Body of pancreas (tissue), 4 donors: ENCODE measurements around the gene ACBD6. TPM values are rescaled to one million over a fixed set of nuclear protein-coding genes. Genes with fewer than 3 reads are reported as not detected.

Experiments used
- ATAC-seq: fragments of 150-250 bp; one replicate; pipeline ENCODE4 v1.9.1; 2016
- DNase-seq, 4 donors: peaks; one replicate each; pipeline ENCODE4 v3.0.0-alpha.2; 2019
- H3K27ac ChIP-seq, 4 donors: fragments of 200-600 bp; sonication (generic); 1 replicate in 3 of 4; 2 replicates in 1 of 4; pipeline versions ENCODE4 v1.5.1 to v1.6.1; 2016 to 2019; ENCODE audit warnings: mild to moderate bottlenecking in 1 of 4, mixed read lengths in 1 of 4, moderate library complexity in 1 of 4
- H3K27me3 ChIP-seq, 2 donors: fragments of 200-600 bp; sonication (generic); one replicate each; pipeline ENCODE4 v1.6.0; 2016; ENCODE audit warnings: mild to moderate bottlenecking in 1 of 2
- H3K36me3 ChIP-seq, 2 donors: fragments of 200-600 bp; sonication (generic); replicated peaks in 1 of 2; 2 replicates each; pipeline ENCODE4 v1.5.1; 2016; ENCODE audit warnings: low read depth in 2 of 2; ENCODE audit not compliant: insufficient read depth in 1 of 2
- H3K4me1 ChIP-seq: fragments of 200-600 bp; sonication (generic); one replicate; pipeline ENCODE4 v1.6.0; 2016
- H3K4me3 ChIP-seq, 2 donors: fragments of 200-600 bp; sonication (generic); 1 replicate in 1 of 2; 2 replicates in 1 of 2; pipeline ENCODE4 v1.5.1; 2016 to 2019
- H3K9me3 ChIP-seq, 3 donors: fragments of 200-600 bp; sonication (generic); 1 replicate in 2 of 3; 2 replicates in 1 of 3; pipeline ENCODE4 v1.5.1; 2016
- CTCF ChIP-seq, 7 experiments: fragments of 450-650 bp in 4 of 7; fragments of 200-600 bp in 3 of 7; sonication (generic) in 3 of 7; IDR thresholded peaks; one replicate each; pipeline ENCODE4 v1.5.1; 2016 to 2019; ENCODE audit warnings: antibody characterized with exemption in 7 of 7
- POLR2A ChIP-seq, 3 donors: fragments of 450-650 bp; IDR thresholded peaks; one replicate each; pipeline ENCODE4 v1.6.1; 2016; ENCODE audit warnings: antibody characterized with exemption in 3 of 3, mild to moderate bottlenecking in 2 of 3
- WGBS, 2 donors: methylation state at CpG; one replicate each; pipeline ENCODE4 v1.1.5; 2017; 5-methylcytosine and 5-hydroxymethylcytosine counted together
- intact Hi-C: fragments of 100-400 bp; cut with DNase I; formaldehyde crosslinking; loops from one replicate; pipeline ENCODE4 v1.15.1; 2023
- total RNA-seq, 2 donors: library from RNA; depleted of rRNA; stranded (reverse); fragments of >200 nt; gene quantifications; one replicate each; pipeline ENCODE4 v1.1.0, GENCODE V29; 2016

Gene ACBD6
- total RNA-seq, 2 donors from 2014 or later = 37.4 to 49.4 TPM

- H3K27me3 ChIP-seq = no peaks in the 10 kb centered on the region
- intact Hi-C loops = loop anchor here (10.0 kb wide), 1 partner anchor 235 kb away; no protein-coding TSS in a partner anchor
- H3K36me3 ChIP-seq = no peaks in the 10 kb centered on the region
- TF ChIP-seq CTCF (IDR thresholded peaks at IDR 0.05) (no peak), POLR2A (IDR thresholded peaks at IDR 0.05) (no peak)
- no peak for ATAC-seq
- no peak for DNase-seq
- H3K4me1 ChIP-seq = no peaks in the 10 kb centered on the region
- H3K4me3 ChIP-seq = no peak overlapping the region
- H3K9me3 ChIP-seq = no peaks in the 10 kb centered on the region
- H3K27ac ChIP-seq = no peak overlapping the region
These were observed 12.4 kb downstream of the ACBD6 start for GRCh38 chr1:180489976-180490375.

- DNase-seq = no peak
- Histone ChIP-seq H3K4me3 (no peak overlapping the region), H3K27me3 (no peaks in the 10 kb centered on the region), H3K27ac (no peak overlapping the region), H3K9me3 (no peaks in the 10 kb centered on the region), H3K36me3 (no peaks in the 10 kb centered on the region), H3K4me1 (no peaks in the 10 kb centered on the region)
- no peak for TF ChIP-seq CTCF (IDR thresholded peaks at IDR 0.05)
- no peak for TF ChIP-seq POLR2A (IDR thresholded peaks at IDR 0.05)
- ATAC-seq = no peak
- intact Hi-C loops = loop anchor here (10.0 kb wide), 1 partner anchor 235 kb away; no protein-coding TSS in a partner anchor
- 71 to 78% methylated on average over 2 of the region's 2 CpGs for WGBS, 2 donors
These were observed 13.1 kb downstream of the ACBD6 start for GRCh38 chr1:180489313-180489712.

- intact Hi-C loops = loop anchor here (10.0 kb wide), 1 partner anchor 234 kb away; no protein-coding TSS in a partner anchor
- Histone ChIP-seq H3K4me3 (no peak overlapping the region), H3K27me3 (no peaks in the 10 kb centered on the region)
These were observed 13.7 kb downstream of the ACBD6 start for GRCh38 chr1:180488661-180489060.

GRCh38 chr1:180486092-180486491 lies 16.3 kb downstream of the ACBD6 start:
- ATAC-seq (no peak), DNase-seq (no peak)
- intact Hi-C loops = loop anchor here (10.0 kb wide), 1 partner anchor 231 kb away; no protein-coding TSS in a partner anchor
- no peak for TF ChIP-seq CTCF (IDR thresholded peaks at IDR 0.05)
- TF ChIP-seq POLR2A (IDR thresholded peaks at IDR 0.05) = no peak
- no peaks in the 10 kb centered on the region for H3K27me3 ChIP-seq
- WGBS, 2 donors = 79 to 95% methylated on average over 1 of the region's 1 CpG
- no peak overlapping the region for H3K4me3 ChIP-seq
- H3K4me1 ChIP-seq = no peaks in the 10 kb centered on the region
- no peaks in the 10 kb centered on the region for H3K9me3 ChIP-seq
- no peaks in the 10 kb centered on the region for H3K36me3 ChIP-seq
- no peak overlapping the region for H3K27ac ChIP-seq

More at GRCh38 chr1:180488661-180489060, 13.7 kb downstream of the ACBD6 start:
- no peaks in the 10 kb centered on the region for H3K4me1 ChIP-seq
- H3K27ac ChIP-seq = no peak overlapping the region
- DNase-seq (no peak), ATAC-seq (no peak)
- H3K9me3 ChIP-seq = no peaks in the 10 kb centered on the region
- TF ChIP-seq POLR2A (IDR thresholded peaks at IDR 0.05) (no peak), CTCF (IDR thresholded peaks at IDR 0.05) (no peak)
- 78 to 83% methylated on average over 2 of the region's 2 CpGs for WGBS, 2 donors
- H3K36me3 ChIP-seq = no peaks in the 10 kb centered on the region

GRCh38 chr1:180484490-180484889 lies 17.9 kb downstream of the ACBD6 start:
- 92 to 93% methylated on average over 8 of the region's 8 CpGs for WGBS, 2 donors
- Histone ChIP-seq H3K36me3 (no peaks in the 10 kb centered on the region), H3K27me3 (no peaks in the 10 kb centered on the region), H3K9me3 (no peaks in the 10 kb centered on the region), H3K4me3 (no peak overlapping the region), H3K27ac (no peak overlapping the region), H3K4me1 (no peaks in the 10 kb centered on the region)
- no peak for ATAC-seq
- intact Hi-C loops = loop anchor here (10.0 kb wide), 1 partner anchor 230 kb away; no protein-coding TSS in a partner anchor
- TF ChIP-seq POLR2A (IDR thresholded peaks at IDR 0.05) (no peak), CTCF (IDR thresholded peaks at IDR 0.05) (no peak)
- no peak for DNase-seq
